Parathyroid adenoma (tissue), 2 donors: ENCODE results near the gene NOP16.

Experiments used
- H2AFZ ChIP-seq: fragments of 300-600 bp; sonication (generic); one replicate; pipeline ENCODE4 v1.7.0; 2017; ENCODE audit warnings: antibody characterized with exemption, mild to moderate bottlenecking
- H3K27ac ChIP-seq: fragments of 300-600 bp; sonication (generic); one replicate; pipeline ENCODE4 v1.7.0; 2017
- H3K27me3 ChIP-seq: fragments of 300-600 bp; sonication (generic); one replicate; pipeline ENCODE4 v1.7.0; 2017; ENCODE audit warnings: low read length; ENCODE audit not compliant: control insufficient read depth, insufficient read depth
- H3K36me3 ChIP-seq: fragments of 300-600 bp; sonication (generic); one replicate; pipeline ENCODE4 v1.7.0; 2017; ENCODE audit warnings: low read length; ENCODE audit not compliant: control insufficient read depth, insufficient read depth
- H3K4me1 ChIP-seq: fragments of 300-600 bp; sonication (generic); one replicate; pipeline ENCODE4 v1.7.0; 2017; ENCODE audit warnings: control low read depth
- H3K4me2 ChIP-seq: fragments of 300-600 bp; sonication (generic); one replicate; pipeline ENCODE4 v1.7.0; 2017; ENCODE audit warnings: low read length
- H3K4me3 ChIP-seq: fragments of 300-600 bp; sonication (generic); one replicate; pipeline ENCODE4 v1.7.0; 2017; ENCODE audit warnings: low read depth, low read length
- H3K79me2 ChIP-seq: fragments of 300-600 bp; sonication (generic); one replicate; pipeline ENCODE4 v1.7.0; 2017; ENCODE audit warnings: control low read depth
- H3K9ac ChIP-seq: fragments of 300-600 bp; sonication (generic); one replicate; pipeline ENCODE4 v1.7.0; 2017; ENCODE audit warnings: mild to moderate bottlenecking
- H3K9me3 ChIP-seq: fragments of 300-600 bp; sonication (generic); one replicate; pipeline ENCODE4 v1.7.0; 2017; ENCODE audit warnings: low read length; ENCODE audit not compliant: control insufficient read depth
- CTCF ChIP-seq: fragments of 300-600 bp; sonication (generic); IDR thresholded peaks from one replicate; pipeline ENCODE4 v1.7.0; 2017; ENCODE audit warnings: antibody characterized with exemption, mild to moderate bottlenecking
- donor health status: primary hyperparathyroidism.

The NOP16 gene

GRCh38 chr5:176400382-176401156 is 12.2 kb upstream of the NOP16 start:
- Histone ChIP-seq H3K27ac (no peak overlapping the region), H3K4me2 (no peak overlapping the region), H3K27me3 (no peaks in the 10 kb centered on the region), H3K4me1 (peaks cover 25% of the 10 kb centered on the region), H3K9me3 (no peaks in the 10 kb centered on the region), H3K79me2 (peaks cover 16% of the 10 kb centered on the region), H3K36me3 (no peaks in the 10 kb centered on the region), H3K9ac (no peak overlapping the region), H2AFZ (no peak overlapping the region), H3K4me3 (no peak overlapping the region)
- no peak for TF ChIP-seq CTCF

- H3K79me2 ChIP-seq: peaks cover 20% of the 10 kb centered on the region
- H3K4me2 ChIP-seq: no peak overlapping the region
- no peak overlapping the region for H2AFZ ChIP-seq
- H3K9ac ChIP-seq: no peak overlapping the region
- H3K9me3 ChIP-seq: no peaks in the 10 kb centered on the region
- no peak for TF ChIP-seq CTCF
- peaks cover 29% of the 10 kb centered on the region for H3K4me1 ChIP-seq
- peak overlapping the region; percentile 92 for H3K27ac ChIP-seq
- H3K36me3 ChIP-seq: no peaks in the 10 kb centered on the region
- H3K4me3 ChIP-seq: no peak overlapping the region
- no peaks in the 10 kb centered on the region for H3K27me3 ChIP-seq
Measured at GRCh38 chr5:176397736-176398420, 9.5 kb upstream of the NOP16 start.

- H3K4me1 ChIP-seq: peaks cover 24% of the 10 kb centered on the region
- H3K79me2 ChIP-seq: peaks cover 22% of the 10 kb centered on the region
- no peak overlapping the region for H3K9ac ChIP-seq
- no peaks in the 10 kb centered on the region for H3K36me3 ChIP-seq
- H2AFZ ChIP-seq: peak overlapping the region; percentile 83
- no peaks in the 10 kb centered on the region for H3K27me3 ChIP-seq
- TF ChIP-seq CTCF: peak; percentile 30
- no peaks in the 10 kb centered on the region for H3K9me3 ChIP-seq
- H3K4me3 ChIP-seq: peak overlapping the region; percentile 24
- H3K27ac ChIP-seq: peak overlapping the region; percentile 92
- peak overlapping the region; percentile 56 for H3K4me2 ChIP-seq
Measured at GRCh38 chr5:176396330-176396729, 7.9 kb upstream of the NOP16 start.

- Histone ChIP-seq H3K27me3 (no peaks in the 10 kb centered on the region), H2AFZ (peak overlapping the region; percentile 61), H3K4me3 (no peak overlapping the region), H3K4me1 (peaks cover 25% of the 10 kb centered on the region), H3K79me2 (peaks cover 27% of the 10 kb centered on the region), H3K36me3 (no peaks in the 10 kb centered on the region), H3K27ac (peak overlapping the region; percentile 92), H3K4me2 (no peak overlapping the region), H3K9ac (no peak overlapping the region), H3K9me3 (no peaks in the 10 kb centered on the region)
- no peak for TF ChIP-seq CTCF
Measured at GRCh38 chr5:176394881-176395675, 6.7 kb upstream of the NOP16 start.
